ENCODE data around the gene ARMC5. TPM values are rescaled to one million over a fixed set of nuclear protein-coding genes. Genes with fewer than 3 reads are reported as not detected.

The ARMC5 gene
- polyA plus RNA-seq, 1 donor from 2014 or later: 27.6 TPM

DNA sequence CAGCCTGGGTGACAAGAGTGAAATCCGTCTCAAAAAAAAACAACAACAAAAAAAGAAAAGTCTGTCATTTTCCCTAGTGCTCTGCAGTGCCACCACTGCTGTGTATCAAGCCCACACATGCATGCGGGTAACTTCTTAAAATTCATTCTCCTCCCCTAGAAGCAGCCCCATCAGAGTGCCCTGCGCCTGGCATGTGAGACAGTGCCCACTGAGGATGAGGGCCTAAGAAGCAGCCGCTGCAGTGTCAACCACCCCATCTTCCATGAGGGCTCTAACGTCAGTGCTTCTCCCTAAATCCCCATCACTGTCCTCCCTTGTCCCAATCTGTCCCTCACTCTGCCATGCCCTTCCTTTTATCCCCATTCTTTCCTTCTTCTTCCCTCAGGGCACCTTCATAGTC, 41.4 kb upstream of the ARMC5 start:
- TF ChIP-seq, protein P1, sequence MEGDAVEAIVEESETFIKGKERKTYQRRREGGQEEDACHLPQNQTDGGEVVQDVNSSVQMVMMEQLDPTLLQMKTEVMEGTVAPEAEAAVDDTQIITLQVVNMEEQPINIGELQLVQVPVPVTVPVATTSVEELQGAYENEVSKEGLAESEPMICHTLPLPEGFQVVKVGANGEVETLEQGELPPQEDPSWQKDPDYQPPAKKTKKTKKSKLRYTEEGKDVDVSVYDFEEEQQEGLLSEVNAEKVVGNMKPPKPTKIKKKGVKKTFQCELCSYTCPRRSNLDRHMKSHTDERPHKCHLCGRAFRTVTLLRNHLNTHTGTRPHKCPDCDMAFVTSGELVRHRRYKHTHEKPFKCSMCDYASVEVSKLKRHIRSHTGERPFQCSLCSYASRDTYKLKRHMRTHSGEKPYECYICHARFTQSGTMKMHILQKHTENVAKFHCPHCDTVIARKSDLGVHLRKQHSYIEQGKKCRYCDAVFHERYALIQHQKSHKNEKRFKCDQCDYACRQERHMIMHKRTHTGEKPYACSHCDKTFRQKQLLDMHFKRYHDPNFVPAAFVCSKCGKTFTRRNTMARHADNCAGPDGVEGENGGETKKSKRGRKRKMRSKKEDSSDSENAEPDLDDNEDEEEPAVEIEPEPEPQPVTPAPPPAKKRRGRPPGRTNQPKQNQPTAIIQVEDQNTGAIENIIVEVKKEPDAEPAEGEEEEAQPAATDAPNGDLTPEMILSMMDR (IDR thresholded peaks at IDR 0.05; ENCODE audit: poor library complexity, severe bottlenecking): no peak
- TF ChIP-seq SMC3 (conservative IDR thresholded peaks at IDR 0.05; ENCODE audit: poor library complexity) (no peak), EZH2 (IDR thresholded peaks at IDR 0.05; ENCODE audit: borderline replicate concordance, insufficient read depth, low read length, poor library complexity, severe bottlenecking) (no peak), RAD21 (conservative IDR thresholded peaks at IDR 0.05) (no peak), POLR2AphosphoS5 (IDR thresholded peaks at IDR 0.05) (no peak), TAF1 (IDR thresholded peaks at IDR 0.05; ENCODE audit: low read depth) (no peak), EP300 (conservative IDR thresholded peaks at IDR 0.05; ENCODE audit: poor library complexity, severe bottlenecking) (no peak), MXI1 (conservative IDR thresholded peaks at IDR 0.05; ENCODE audit: poor library complexity, severe bottlenecking) (no peak)
- TF ChIP-seq, protein P2, sequence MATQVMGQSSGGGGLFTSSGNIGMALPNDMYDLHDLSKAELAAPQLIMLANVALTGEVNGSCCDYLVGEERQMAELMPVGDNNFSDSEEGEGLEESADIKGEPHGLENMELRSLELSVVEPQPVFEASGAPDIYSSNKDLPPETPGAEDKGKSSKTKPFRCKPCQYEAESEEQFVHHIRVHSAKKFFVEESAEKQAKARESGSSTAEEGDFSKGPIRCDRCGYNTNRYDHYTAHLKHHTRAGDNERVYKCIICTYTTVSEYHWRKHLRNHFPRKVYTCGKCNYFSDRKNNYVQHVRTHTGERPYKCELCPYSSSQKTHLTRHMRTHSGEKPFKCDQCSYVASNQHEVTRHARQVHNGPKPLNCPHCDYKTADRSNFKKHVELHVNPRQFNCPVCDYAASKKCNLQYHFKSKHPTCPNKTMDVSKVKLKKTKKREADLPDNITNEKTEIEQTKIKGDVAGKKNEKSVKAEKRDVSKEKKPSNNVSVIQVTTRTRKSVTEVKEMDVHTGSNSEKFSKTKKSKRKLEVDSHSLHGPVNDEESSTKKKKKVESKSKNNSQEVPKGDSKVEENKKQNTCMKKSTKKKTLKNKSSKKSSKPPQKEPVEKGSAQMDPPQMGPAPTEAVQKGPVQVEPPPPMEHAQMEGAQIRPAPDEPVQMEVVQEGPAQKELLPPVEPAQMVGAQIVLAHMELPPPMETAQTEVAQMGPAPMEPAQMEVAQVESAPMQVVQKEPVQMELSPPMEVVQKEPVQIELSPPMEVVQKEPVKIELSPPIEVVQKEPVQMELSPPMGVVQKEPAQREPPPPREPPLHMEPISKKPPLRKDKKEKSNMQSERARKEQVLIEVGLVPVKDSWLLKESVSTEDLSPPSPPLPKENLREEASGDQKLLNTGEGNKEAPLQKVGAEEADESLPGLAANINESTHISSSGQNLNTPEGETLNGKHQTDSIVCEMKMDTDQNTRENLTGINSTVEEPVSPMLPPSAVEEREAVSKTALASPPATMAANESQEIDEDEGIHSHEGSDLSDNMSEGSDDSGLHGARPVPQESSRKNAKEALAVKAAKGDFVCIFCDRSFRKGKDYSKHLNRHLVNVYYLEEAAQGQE (IDR thresholded peaks at IDR 0.05; ENCODE audit: borderline replicate concordance): no peak
- Histone ChIP-seq H3K36me3 (ENCODE audit: insufficient read depth, low read length) (no peaks in the 10 kb centered on the region), H3K4me2 (ENCODE audit: low read length) (no peak overlapping the region), H3K27me3 (ENCODE audit: insufficient read depth, low read depth, low read length) (no peaks in the 10 kb centered on the region), H3K79me2 (replicated peaks; ENCODE audit: insufficient read depth, low read length) (no peaks in the 10 kb centered on the region), H3K9me3 (ENCODE audit: low read length) (no peaks in the 10 kb centered on the region), H3K9me2 (ENCODE audit: insufficient read depth, low read length) (no peaks in the 10 kb centered on the region), H3K4me3 (ENCODE audit: low read length) (no peak overlapping the region), H3K9ac (ENCODE audit: low read length) (no peak overlapping the region), H3F3A (ENCODE audit: insufficient read depth, low read length, poor library complexity, severe bottlenecking) (no peaks in the 10 kb centered on the region), H3K27ac (ENCODE audit: low read length) (no peak overlapping the region), H4K20me1 (ENCODE audit: insufficient read depth) (no peaks in the 10 kb centered on the region), H2AFZ (ENCODE audit: low read depth, low read length) (no peak overlapping the region)

DNA sequence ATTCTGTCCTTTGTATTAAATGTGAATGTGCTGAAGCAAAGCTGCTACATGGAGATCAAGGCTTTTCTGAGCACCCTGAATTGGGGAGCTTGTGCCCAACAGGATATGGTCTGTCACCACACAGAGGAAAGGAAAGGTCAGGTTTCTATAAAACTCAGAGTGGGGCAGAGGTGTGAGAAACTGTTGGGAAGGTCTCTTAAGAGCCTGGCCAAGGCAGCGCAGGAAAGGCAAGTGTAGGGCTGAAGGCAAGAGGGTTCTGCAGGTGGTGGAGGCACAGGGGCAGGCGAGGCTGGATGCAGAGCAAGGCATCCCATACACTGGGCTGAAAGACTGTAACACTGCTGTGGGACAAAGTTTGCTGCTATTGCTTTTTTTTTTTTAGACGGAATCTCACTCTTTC, 39.3 kb upstream of the ARMC5 start:
- Histone ChIP-seq H3K27me3 (ENCODE audit: insufficient read depth, low read depth, low read length) (no peaks in the 10 kb centered on the region), H3K36me3 (ENCODE audit: insufficient read depth, low read length) (no peaks in the 10 kb centered on the region), H3K9me2 (ENCODE audit: insufficient read depth, low read length) (no peaks in the 10 kb centered on the region), H3K4me2 (ENCODE audit: low read length) (no peak overlapping the region), H3K9me3 (ENCODE audit: low read length) (no peaks in the 10 kb centered on the region), H3K4me3 (ENCODE audit: low read length) (no peak overlapping the region), H3K27ac (ENCODE audit: low read length) (no peak overlapping the region), H2AFZ (ENCODE audit: low read depth, low read length) (no peak overlapping the region), H4K20me1 (ENCODE audit: insufficient read depth) (no peaks in the 10 kb centered on the region), H3K9ac (ENCODE audit: low read length) (no peak overlapping the region), H3F3A (ENCODE audit: insufficient read depth, low read length, poor library complexity, severe bottlenecking) (no peaks in the 10 kb centered on the region), H3K79me2 (replicated peaks; ENCODE audit: insufficient read depth, low read length) (no peaks in the 10 kb centered on the region)
- TF ChIP-seq, protein P1 (IDR thresholded peaks at IDR 0.05; ENCODE audit: poor library complexity, severe bottlenecking): no peak
- TF ChIP-seq, protein P2 (IDR thresholded peaks at IDR 0.05; ENCODE audit: borderline replicate concordance): no peak
- TF ChIP-seq TAF1 (IDR thresholded peaks at IDR 0.05; ENCODE audit: low read depth): no peak
- TF ChIP-seq RAD21 (conservative IDR thresholded peaks at IDR 0.05): no peak
- no peak for TF ChIP-seq EP300 (conservative IDR thresholded peaks at IDR 0.05; ENCODE audit: poor library complexity, severe bottlenecking)
- no peak for TF ChIP-seq POLR2AphosphoS5 (IDR thresholded peaks at IDR 0.05)
- no peak for TF ChIP-seq MXI1 (conservative IDR thresholded peaks at IDR 0.05; ENCODE audit: poor library complexity, severe bottlenecking)
- TF ChIP-seq SMC3 (conservative IDR thresholded peaks at IDR 0.05; ENCODE audit: poor library complexity): no peak
- TF ChIP-seq EZH2 (IDR thresholded peaks at IDR 0.05; ENCODE audit: borderline replicate concordance, insufficient read depth, low read length, poor library complexity, severe bottlenecking): no peak

Measured in neural cell (in vitro differentiated cells).